HepG2 (cell line): ENCODE data around the gene P3H4. TPM values are rescaled to one million over a fixed set of nuclear protein-coding genes. Genes with fewer than 3 reads are reported as not detected.

Source experiments
- AHR ChIP-seq: IDR thresholded peaks from 2 replicates; pipeline ENCODE4 v1.6.1; 2018; ENCODE audit warnings: missing genetic modification reagents, missing compliant biosample characterization
- CCDC6 ChIP-seq: sonication (generic); formaldehyde crosslinking; IDR thresholded peaks from 2 replicates; pipeline ENCODE4 v1.8.1; 2022; ENCODE audit warnings: mild to moderate bottlenecking, missing genetic modification reagents, moderate library complexity
- EP300 ChIP-seq, 3 experiments: sonication (generic) in 1 of 3; formaldehyde crosslinking in 1 of 3; IDR thresholded peaks; 2 replicates each; pipeline versions ENCODE4 v1.5.1 to v1.6.1; 2011 to 2020; ENCODE audit warnings: low read depth in 2 of 3, low read length in 2 of 3, borderline replicate concordance in 1 of 3, improper control_type of control experiment in 1 of 3, mild to moderate bottlenecking in 1 of 3, missing genetic modification reagents in 1 of 3, moderate library complexity in 1 of 3
- GATA4 ChIP-seq: sonication (generic); IDR thresholded peaks from 2 replicates; pipeline ENCODE4 v1.6.1; 2016; ENCODE audit warnings: antibody characterized with exemption, low read depth, borderline replicate concordance
- HMGXB4 ChIP-seq, 2 experiments: sonication (generic) in 1 of 2; formaldehyde crosslinking in 1 of 2; IDR thresholded peaks; 2 replicates each; pipeline versions ENCODE4 v1.4.0 to v1.6.1; 2018 to 2020; ENCODE audit warnings: missing genetic modification reagents in 2 of 2, borderline replicate concordance in 1 of 2, low read depth in 1 of 2, mild to moderate bottlenecking in 1 of 2, missing biosample characterization in 1 of 2
- IRF2 ChIP-seq: IDR thresholded peaks from 2 replicates; pipeline ENCODE4 v1.6.1; 2018; ENCODE audit warnings: missing genetic modification reagents, missing compliant biosample characterization
- IRX3 ChIP-seq: sonication (generic); formaldehyde crosslinking; IDR thresholded peaks from 2 replicates; pipeline ENCODE4 v1.8.1; 2023; ENCODE audit warnings: mild to moderate bottlenecking, low read depth, missing genetic modification reagents, borderline replicate concordance
- KDM2A ChIP-seq: sonication (generic); formaldehyde crosslinking; IDR thresholded peaks from 2 replicates; pipeline ENCODE4 v1.4.0; 2020; ENCODE audit warnings: low read depth, missing genetic modification reagents, borderline replicate concordance
- KLF11 ChIP-seq: IDR thresholded peaks from 2 replicates; pipeline ENCODE4 v1.6.1; 2016; ENCODE audit warnings: missing compliant biosample characterization
- MIXL1 ChIP-seq: IDR thresholded peaks from 2 replicates; pipeline ENCODE4 v1.6.1; 2016
- NFKB2 ChIP-seq: sonication (generic); formaldehyde crosslinking; IDR thresholded peaks from 2 replicates; pipeline ENCODE4 v1.4.0; 2020; ENCODE audit warnings: missing genetic modification reagents, borderline replicate concordance
- NR2F2 ChIP-seq: IDR thresholded peaks from 2 replicates; pipeline ENCODE4 v1.6.1; 2012; ENCODE audit warnings: low read depth, inconsistent platforms, borderline replicate concordance
- RELA ChIP-seq: sonication (generic); formaldehyde crosslinking; IDR thresholded peaks from 2 replicates; pipeline ENCODE4 v1.4.0; 2020; ENCODE audit warnings: missing genetic modification reagents
- SAFB2 ChIP-seq: sonication (generic); formaldehyde crosslinking; IDR thresholded peaks from 2 replicates; pipeline ENCODE4 v1.5.1; 2020; ENCODE audit warnings: missing genetic modification reagents, low read depth, mild to moderate bottlenecking, borderline replicate concordance
- STAG1 ChIP-seq: sonication (generic); formaldehyde crosslinking; IDR thresholded peaks from 2 replicates; pipeline ENCODE4 v1.4.0; 2020; ENCODE audit warnings: missing genetic modification reagents
- TAF15 ChIP-seq: fragments of 200-400 bp; formaldehyde crosslinking; IDR thresholded peaks from one replicate; pipeline ENCODE4 v1.6.1; 2018; ENCODE audit warnings: mild to moderate bottlenecking, low read depth, low read length; ENCODE audit not compliant: poor library complexity, severe bottlenecking
- TP53 ChIP-seq: sonication (generic); formaldehyde crosslinking; conservative IDR thresholded peaks from 2 replicates; pipeline ENCODE4 v1.4.0; 2020; ENCODE audit warnings: missing genetic modification reagents
- ZBTB44 ChIP-seq: sonication (generic); formaldehyde crosslinking; IDR thresholded peaks from 2 replicates; pipeline ENCODE4 v1.4.0; 2020; ENCODE audit warnings: missing genetic modification reagents
- ZFP36L1 ChIP-seq: sonication (generic); formaldehyde crosslinking; IDR thresholded peaks from 2 replicates; pipeline ENCODE4 v1.8.0; 2022; ENCODE audit warnings: mild to moderate bottlenecking, missing genetic modification reagents, moderate library complexity
- ZNF124 ChIP-seq: sonication (generic); formaldehyde crosslinking; IDR thresholded peaks from 2 replicates; pipeline ENCODE4 v1.4.0; 2020; ENCODE audit warnings: missing genetic modification reagents
- ZNF569 ChIP-seq: sonication (generic); formaldehyde crosslinking; IDR thresholded peaks from 2 replicates; pipeline ENCODE4 v1.5.0; 2020; ENCODE audit warnings: mild to moderate bottlenecking, missing genetic modification reagents, moderate library complexity, borderline replicate concordance
- ZNF670 ChIP-seq: sonication (generic); formaldehyde crosslinking; IDR thresholded peaks from 2 replicates; pipeline ENCODE4 v1.8.0; 2022; ENCODE audit warnings: mild to moderate bottlenecking, missing genetic modification reagents, borderline replicate concordance
- ZNF777 ChIP-seq: sonication (generic); formaldehyde crosslinking; IDR thresholded peaks from 2 replicates; pipeline ENCODE4 v1.4.0; 2020; ENCODE audit warnings: missing genetic modification reagents
- ZNF782 ChIP-seq: sonication (generic); formaldehyde crosslinking; IDR thresholded peaks from 2 replicates; pipeline ENCODE4 v1.4.0; 2020; ENCODE audit warnings: missing genetic modification reagents, mild to moderate bottlenecking, borderline replicate concordance
- polyA plus RNA-seq, 8 experiments: library from polyadenylated mRNA; depleted of rRNA in 3 of 8; stranded (reverse) in 7 of 8; unstranded in 1 of 8; fragments of >200 nt; fragmentation: Illumina TruSeq in 4 of 8; extraction: Trizol in 4 of 8; gene quantifications; 2 replicates each; pipeline versions ENCODE4 v1.2.1 to v1.2.3, GENCODE V29; 2011 to 2016; ENCODE audit warnings: low read depth in 4 of 8, missing spikeins in 1 of 8, mixed read lengths in 1 of 8; ENCODE audit not compliant: insufficient read depth in 1 of 8
- total RNA-seq, 5 experiments: library from RNA; depleted of rRNA; stranded (reverse); fragments of >200 nt; fragmentation: Illumina TruSeq; extraction: Trizol; gene quantifications; 2 replicates each; pipeline ENCODE4 v1.2.3, GENCODE V29; 2016; ENCODE audit warnings: low read depth in 1 of 5
- TF ChIP-seq, protein P1 (sequence below): sonication (generic); formaldehyde crosslinking; IDR thresholded peaks from 2 replicates; pipeline ENCODE4 v1.8.1; 2022; ENCODE audit warnings: mild to moderate bottlenecking, missing genetic modification reagents

P3H4 gene
- total and polyA plus RNA-seq, 2 of the 13 experiments (the other 11 are each of a cell fraction or from before 2014, with no cell fraction given), result 37.1 to 50.6 TPM

GRCh38 chr17:41800601-41801373 is 11.0 kb downstream of the P3H4 start (continued):
- TF ChIP-seq EP300 (IDR thresholded peaks at IDR 0.05; ENCODE audit: low read depth in 2 of 2, low read length in 2 of 2) (peak in 1 of 2 experiments; percentile 29; a peak in 1 of 4 replicates), EP300 (CRISPR knock-in tag; IDR thresholded peaks at IDR 0.05; ENCODE audit: borderline replicate concordance) (no peak), KDM2A (peak; percentile 68; the same call in 1 of the 2 replicates), NFKB2 (CRISPR knock-in tag) (0 out of 2 replicates have a peak, but pooled peaks have one; percentile 16), RELA (CRISPR knock-in tag) (no peak), ZNF777 (peak; percentile 43; the same call in 1 of the 2 replicates), IRF2 (CRISPR knock-in tag) (no peak), ZBTB44 (CRISPR knock-in tag) (no peak), ZNF670 (no peak), ZNF569 (CRISPR knock-in tag) (no peak), HMGXB4 (CRISPR knock-in tag; IDR thresholded peaks at IDR 0.05; ENCODE audit: borderline replicate concordance in 1 of 2, low read depth in 1 of 2) (peak in 1 of 2 experiments; percentile 27; a peak in 1 of 4 replicates), AHR (no peak), ZFP36L1 (CRISPR knock-in tag) (no peak), TAF15 (no peak), CCDC6 (CRISPR knock-in tag) (no peak; the same call in 1 of the 2 replicates), MIXL1 (CRISPR knock-in tag) (no peak), IRX3 (CRISPR knock-in tag) (0 out of 2 replicates have a peak, but pooled peaks have one; percentile 15), GATA4 (no peak), NR2F2 (peak; percentile 68; the same call in 1 of the 2 replicates), KLF11 (no peak), ZNF124 (CRISPR knock-in tag) (0 out of 2 replicates have a peak, but pooled peaks have one; percentile 33), STAG1 (peak; percentile 2; the same call in 1 of the 2 replicates), ZNF782 (CRISPR knock-in tag) (no peak), SAFB2 (peak; percentile 43; the same call in 1 of the 2 replicates), TP53 (CRISPR knock-in tag) (no peak)
- TF ChIP-seq, protein P1, sequence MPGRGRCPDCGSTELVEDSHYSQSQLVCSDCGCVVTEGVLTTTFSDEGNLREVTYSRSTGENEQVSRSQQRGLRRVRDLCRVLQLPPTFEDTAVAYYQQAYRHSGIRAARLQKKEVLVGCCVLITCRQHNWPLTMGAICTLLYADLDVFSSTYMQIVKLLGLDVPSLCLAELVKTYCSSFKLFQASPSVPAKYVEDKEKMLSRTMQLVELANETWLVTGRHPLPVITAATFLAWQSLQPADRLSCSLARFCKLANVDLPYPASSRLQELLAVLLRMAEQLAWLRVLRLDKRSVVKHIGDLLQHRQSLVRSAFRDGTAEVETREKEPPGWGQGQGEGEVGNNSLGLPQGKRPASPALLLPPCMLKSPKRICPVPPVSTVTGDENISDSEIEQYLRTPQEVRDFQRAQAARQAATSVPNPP (CRISPR knock-in tag), result 0 out of 2 replicates have a peak, but pooled peaks have one; percentile 28
